Caco-2 (cell line): ENCODE measurements around the gene RBMS2. TPM values are rescaled to one million over a fixed set of nuclear protein-coding genes. Genes with fewer than 3 reads are reported as not detected.

ENCODE experiments used
- BruUV-seq: library from RNA; stranded (reverse); fragments of 400-500 nt; replicated peaks from 2 replicates; lab custom pipeline; 2021; lab: Mats Ljungman, UMichigan
- CTCF ChIA-PET: fragments of 300-600 bp; sonication (Branson Sonifier 250); formaldehyde crosslinking; loops from one replicate; lab custom pipeline; 2022; ENCODE audit warnings: antibody characterized with exemption; lab: Charles Lee
- POLR2A ChIA-PET: fragments of 300-600 bp; sonication (Branson Sonifier 250); formaldehyde crosslinking; loops from one replicate; lab custom pipeline; 2022; ENCODE audit warnings: antibody characterized with exemption; lab: Charles Lee
- DNase-seq, 2 experiments: peaks; one replicate each; pipeline versions ENCODE4 v3.0.0 to v3.0.0-alpha.2; 2020 to 2022
- H3K27me3 ChIP-seq: replicated peaks from 2 replicates; pipeline ENCODE4 v1.6.0; 2011; ENCODE audit warnings: low read length; ENCODE audit not compliant: control insufficient read depth, insufficient read depth
- H3K36me3 ChIP-seq: 2 replicates; pipeline ENCODE4 v1.5.1; 2011; ENCODE audit warnings: low read length; ENCODE audit not compliant: control insufficient read depth, insufficient read depth
- H3K4me1 ChIP-seq: fragments of 250-450 bp; sonication (Bioruptor Pico); 2 replicates; pipeline ENCODE4 v1.5.1; 2020; ENCODE audit warnings: mild to moderate bottlenecking
- H3K4me3 ChIP-seq: 2 replicates; pipeline ENCODE4 v1.5.1; 2011; ENCODE audit warnings: low read depth, mild to moderate bottlenecking, control low read depth, low read length
- H3K9me3 ChIP-seq: fragments of 250-450 bp; sonication (Bioruptor Pico); 2 replicates; pipeline ENCODE4 v1.5.1; 2020; ENCODE audit warnings: mild to moderate bottlenecking, moderate library complexity
- H3K27ac Mint-ChIP-seq: one replicate; pipeline ENCODE4 v1.8.0; 2022; ENCODE audit warnings: mixed read lengths; ENCODE audit not compliant: unreplicated experiment
- H3K27me3 Mint-ChIP-seq: one replicate; pipeline ENCODE4 v1.8.0; 2022; ENCODE audit warnings: mixed read lengths; ENCODE audit not compliant: insufficient read depth, unreplicated experiment
- H3K36me3 Mint-ChIP-seq: one replicate; pipeline ENCODE4 v1.8.0; 2022; ENCODE audit warnings: mild to moderate bottlenecking, mixed read lengths; ENCODE audit not compliant: insufficient read depth, unreplicated experiment
- H3K4me1 Mint-ChIP-seq: one replicate; pipeline ENCODE4 v1.8.0; 2022; ENCODE audit warnings: low read depth, mixed read lengths; ENCODE audit not compliant: unreplicated experiment
- H3K4me3 Mint-ChIP-seq: one replicate; pipeline ENCODE4 v1.8.0; 2022; ENCODE audit warnings: mild to moderate bottlenecking, moderate library complexity, mixed read lengths; ENCODE audit not compliant: unreplicated experiment
- H3K9me3 Mint-ChIP-seq: one replicate; pipeline ENCODE4 v1.8.0; 2022; ENCODE audit warnings: mixed read lengths; ENCODE audit not compliant: unreplicated experiment
- intact Hi-C: fragments of 100-400 bp; cut with micrococcal nuclease; formaldehyde crosslinking; loops from one replicate; pipeline ENCODE4 v1.10.0; 2022; ENCODE audit not compliant: unreplicated experiment
- total RNA-seq: library from RNA; stranded (reverse); gene quantifications from 2 replicates; pipeline ENCODE4 v1.2.3, GENCODE V29; 2022
- TF ChIP-seq, protein P1 (sequence below), 2 experiments: fragments of 200-600 bp in 1 of 2; IDR thresholded peaks; 1 replicate in 1 of 2; 2 replicates in 1 of 2; pipeline versions ENCODE4 v1.5.1 to v1.8.0; 2011 to 2022; ENCODE audit warnings: antibody characterized with exemption in 1 of 2, control low read depth in 1 of 2, inconsistent platforms in 1 of 2, low read depth in 1 of 2, low read length in 1 of 2, mild to moderate bottlenecking in 1 of 2, moderate library complexity in 1 of 2; ENCODE audit not compliant: insufficient read depth in 1 of 2, severe bottlenecking in 1 of 2, unreplicated experiment in 1 of 2

The RBMS2 gene
- total RNA-seq, 1 experiment from 2014 or later, result 39.5 TPM

DNA sequence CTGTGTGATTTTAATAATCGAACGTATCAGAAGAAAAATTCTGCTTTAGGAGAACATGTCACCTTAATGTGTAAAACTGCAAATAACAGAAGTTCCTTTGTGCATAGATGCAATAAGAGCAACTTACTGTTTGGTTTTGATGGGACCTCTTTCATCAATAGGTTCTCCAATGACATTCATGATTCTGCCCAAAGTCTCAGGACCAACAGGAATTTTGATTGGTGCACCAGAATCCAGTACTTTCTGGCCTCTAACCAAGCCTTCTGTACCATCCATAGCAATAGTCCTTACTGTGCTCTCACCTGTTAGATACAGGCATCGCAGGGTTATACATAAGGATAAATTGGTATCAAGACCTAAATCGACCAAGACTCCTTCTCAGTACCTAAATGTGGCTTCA is 123.0 kb downstream of the RBMS2 start:
- intact Hi-C loops, result no loop called here
- CTCF ChIA-PET, result no interaction called here

DNA sequence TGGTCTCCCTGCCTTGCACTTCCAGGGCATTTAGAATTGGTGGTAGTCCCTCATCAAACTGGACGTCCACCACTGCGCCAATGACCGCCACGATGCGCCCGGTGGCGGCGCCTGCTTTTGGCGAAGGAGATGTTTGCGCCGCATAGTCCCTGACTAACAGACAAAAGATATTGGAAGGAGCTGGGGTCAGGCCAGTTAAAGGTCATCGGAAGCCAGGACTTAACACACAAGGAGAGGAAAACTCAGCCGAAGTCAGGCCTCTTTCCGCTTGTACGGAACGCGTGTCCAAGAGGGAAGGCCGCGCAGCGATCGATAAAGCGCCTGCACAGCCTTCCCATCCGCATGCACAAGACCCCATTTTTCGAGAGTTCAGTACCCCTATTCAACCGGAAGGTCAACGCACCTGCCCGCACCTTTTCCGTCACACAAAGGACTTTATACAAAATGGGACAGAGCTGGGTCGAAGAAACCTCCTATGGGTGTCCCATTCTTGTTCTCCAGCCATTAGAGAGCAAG is 123.6 kb downstream of the RBMS2 start:
- no peaks in the 10 kb centered on the region for H3K9me3 Mint-ChIP-seq
- H3K4me3 Mint-ChIP-seq, result peak overlapping the region; percentile 89
- TF ChIP-seq, protein P1, sequence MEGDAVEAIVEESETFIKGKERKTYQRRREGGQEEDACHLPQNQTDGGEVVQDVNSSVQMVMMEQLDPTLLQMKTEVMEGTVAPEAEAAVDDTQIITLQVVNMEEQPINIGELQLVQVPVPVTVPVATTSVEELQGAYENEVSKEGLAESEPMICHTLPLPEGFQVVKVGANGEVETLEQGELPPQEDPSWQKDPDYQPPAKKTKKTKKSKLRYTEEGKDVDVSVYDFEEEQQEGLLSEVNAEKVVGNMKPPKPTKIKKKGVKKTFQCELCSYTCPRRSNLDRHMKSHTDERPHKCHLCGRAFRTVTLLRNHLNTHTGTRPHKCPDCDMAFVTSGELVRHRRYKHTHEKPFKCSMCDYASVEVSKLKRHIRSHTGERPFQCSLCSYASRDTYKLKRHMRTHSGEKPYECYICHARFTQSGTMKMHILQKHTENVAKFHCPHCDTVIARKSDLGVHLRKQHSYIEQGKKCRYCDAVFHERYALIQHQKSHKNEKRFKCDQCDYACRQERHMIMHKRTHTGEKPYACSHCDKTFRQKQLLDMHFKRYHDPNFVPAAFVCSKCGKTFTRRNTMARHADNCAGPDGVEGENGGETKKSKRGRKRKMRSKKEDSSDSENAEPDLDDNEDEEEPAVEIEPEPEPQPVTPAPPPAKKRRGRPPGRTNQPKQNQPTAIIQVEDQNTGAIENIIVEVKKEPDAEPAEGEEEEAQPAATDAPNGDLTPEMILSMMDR (IDR thresholded peaks at IDR 0.05; ENCODE audit: insufficient read depth in 1 of 2, low read depth in 1 of 2, low read length in 1 of 2, severe bottlenecking in 1 of 2, unreplicated experiment in 1 of 2), result no peak
- no peaks in the 10 kb centered on the region for H3K27me3 ChIP-seq
- intact Hi-C loops, result no loop called here
- H3K9me3 ChIP-seq, result no peaks in the 10 kb centered on the region
- H3K36me3 ChIP-seq, result peaks cover 5% of the 10 kb centered on the region
- peaks cover 7% of the 10 kb centered on the region for H3K4me1 Mint-ChIP-seq
- peak overlapping the region; percentile 81 for H3K4me3 ChIP-seq
- DNase-seq, result no peak
- CTCF ChIA-PET, result interaction anchor here (1.3 kb wide), 1 partner anchor 9 kb away, joined by 11 read pairs; no protein-coding TSS in a partner anchor
- H3K36me3 Mint-ChIP-seq, result peaks cover 60% of the 10 kb centered on the region
- POLR2A ChIA-PET, result interaction anchor here (0.6 to 1.5 kb wide), 5 partner anchors 8 to 527 kb away, joined by 3 to 18 read pairs (median 5); partner anchors contain the start of genes NACA, PTGES3 and ZC3H10
- H3K27me3 Mint-ChIP-seq, result no peaks in the 10 kb centered on the region
- peaks cover 7% of the 10 kb centered on the region for H3K4me1 ChIP-seq
- TSS peak; percentile 63 for BruUV-seq
- H3K27ac Mint-ChIP-seq, result peak overlapping the region; percentile 98

More for the DNA sequence above, 123.0 kb downstream of the RBMS2 start:
- peak overlapping the region; percentile 98 for H3K27ac Mint-ChIP-seq
- no peaks in the 10 kb centered on the region for H3K27me3 ChIP-seq
- H3K36me3 ChIP-seq, result peaks cover 5% of the 10 kb centered on the region
- H3K9me3 ChIP-seq, result no peaks in the 10 kb centered on the region
- DNase-seq, result no peak
- TF ChIP-seq, protein P1 (IDR thresholded peaks at IDR 0.05; ENCODE audit: insufficient read depth in 1 of 2, low read depth in 1 of 2, low read length in 1 of 2, severe bottlenecking in 1 of 2, unreplicated experiment in 1 of 2), result no peak
- POLR2A ChIA-PET, result no interaction called here
- peak overlapping the region; percentile 89 for H3K4me3 Mint-ChIP-seq
- no TSS peak for BruUV-seq
- no peaks in the 10 kb centered on the region for H3K27me3 Mint-ChIP-seq
- no peaks in the 10 kb centered on the region for H3K9me3 Mint-ChIP-seq
- peaks cover 7% of the 10 kb centered on the region for H3K4me1 Mint-ChIP-seq
- peak overlapping the region; percentile 81 for H3K4me3 ChIP-seq
- H3K36me3 Mint-ChIP-seq, result peaks cover 66% of the 10 kb centered on the region
- peaks cover 7% of the 10 kb centered on the region for H3K4me1 ChIP-seq

Other genes with a start within 250 kb of the RBMS2 start
- 241 and 263 TPM in 2 replicates for gene CS, start 221.5 kb upstream of the RBMS2 start, total RNA-seq
- 204 and 208 TPM in 2 replicates for gene CNPY2, start 205.8 kb upstream of the RBMS2 start, total RNA-seq
- 25.7 and 30.0 TPM in 2 replicates for gene PAN2, start 187.8 kb upstream of the RBMS2 start, total RNA-seq
- gene IL23A, start 182.9 kb upstream of the RBMS2 start, total RNA-seq, result 0.48 TPM in 1 of 2 replicates, not detected in the other
- gene STAT2, start 161.7 kb upstream of the RBMS2 start, total RNA-seq, result 76.7 and 79.5 TPM in 2 replicates
- gene APOF, start 159.0 kb upstream of the RBMS2 start, total RNA-seq, result 0.18 and 0.23 TPM in 2 replicates
- 40.1 and 43.2 TPM in 2 replicates for gene TIMELESS, start 72.4 kb upstream of the RBMS2 start, total RNA-seq
- not detected in 2 replicates for gene MIP, start 67.2 kb upstream of the RBMS2 start, total RNA-seq
- 2.8 TPM in 2 replicates for gene SPRYD4, start 53.2 kb upstream of the RBMS2 start, total RNA-seq
- gene GLS2, start 33.7 kb upstream of the RBMS2 start, total RNA-seq, result 14.2 and 14.7 TPM in 2 replicates
- 97.2 and 104 TPM in 2 replicates for gene BAZ2A, start 108.5 kb downstream of the RBMS2 start, total RNA-seq
- gene ATP5F1B, start 124.2 kb downstream of the RBMS2 start, total RNA-seq, result 740 and 781 TPM in 2 replicates
- gene PTGES3, start 166.5 kb downstream of the RBMS2 start, total RNA-seq, result 241 and 242 TPM in 2 replicates
- gene NACA, start 203.5 kb downstream of the RBMS2 start, total RNA-seq, result 784 and 804 TPM in 2 replicates
- gene PRIM1, start 230.5 kb downstream of the RBMS2 start, total RNA-seq, result 38.0 and 40.2 TPM in 2 replicates
- 1.6 and 2.5 TPM in 2 replicates for gene HSD17B6, start 241.5 kb downstream of the RBMS2 start, total RNA-seq